OCI-LY1 (cell line): Measurements from ENCODE around the gene CD33.

Experiments
- H2AFZ ChIP-seq: fragments of 200-600 bp; sonication (generic), shearing (Covaris generic); 2 replicates; pipeline ENCODE4 v1.6.0; 2014; ENCODE audit warnings: antibody characterized with exemption, mild to moderate bottlenecking, low read length
- H3F3A ChIP-seq: fragments of 200-600 bp; sonication (generic), shearing (Covaris generic); 2 replicates; pipeline ENCODE4 v1.6.0; 2014; ENCODE audit warnings: mild to moderate bottlenecking, antibody characterized with exemption, low read length, moderate library complexity; ENCODE audit not compliant: insufficient read depth
- H3K27ac ChIP-seq: fragments of 200-600 bp; sonication (generic); 2 replicates; pipeline ENCODE4 v1.5.1; 2014; ENCODE audit warnings: low read length, mixed run types, mild to moderate bottlenecking, low read depth; ENCODE audit not compliant: poor library complexity, severe bottlenecking
- H3K27me3 ChIP-seq: fragments of 200-600 bp; sonication (generic); 2 replicates; pipeline ENCODE4 v1.6.0; 2014; ENCODE audit warnings: antibody characterized with exemption, mild to moderate bottlenecking, low read length, moderate library complexity; ENCODE audit not compliant: insufficient read depth
- H3K36me3 ChIP-seq: fragments of 200-600 bp; sonication (generic); 2 replicates; pipeline ENCODE4 v1.6.1; 2014; ENCODE audit warnings: mild to moderate bottlenecking, antibody characterized with exemption, low read length, moderate library complexity, mixed read lengths; ENCODE audit not compliant: insufficient read depth
- H3K4me1 ChIP-seq: fragments of 200-600 bp; sonication (generic); 2 replicates; pipeline ENCODE4 v1.5.1; 2014; ENCODE audit warnings: mild to moderate bottlenecking, low read length, moderate library complexity; ENCODE audit not compliant: insufficient read depth, severe bottlenecking
- H3K4me2 ChIP-seq: fragments of 200-600 bp; sonication (generic), shearing (Covaris generic); 2 replicates; pipeline ENCODE4 v1.6.1; 2014; ENCODE audit warnings: low read length
- H3K4me3 ChIP-seq: fragments of 200-600 bp; sonication (generic); 2 replicates; pipeline ENCODE4 v1.5.1; 2014; ENCODE audit warnings: low read length, low read depth, mild to moderate bottlenecking, mixed read lengths; ENCODE audit not compliant: poor library complexity, severe bottlenecking
- H3K79me2 ChIP-seq: fragments of 200-600 bp; shearing (Covaris generic); 2 replicates; pipeline ENCODE4 v1.6.1; 2016; ENCODE audit warnings: mixed run types, low read length, mixed read lengths; ENCODE audit not compliant: insufficient read depth
- H3K9ac ChIP-seq: fragments of 200-600 bp; sonication (generic), shearing (Covaris generic); 2 replicates; pipeline ENCODE4 v1.6.1; 2014; ENCODE audit warnings: mild to moderate bottlenecking, low read length, mixed read lengths
- H3K9me2 ChIP-seq: fragments of 200-600 bp; sonication (generic), shearing (Covaris generic); 2 replicates; pipeline ENCODE4 v1.6.1; 2014; ENCODE audit warnings: low read depth, mild to moderate bottlenecking, low read length, mixed read lengths
- H3K9me3 ChIP-seq: fragments of 200-600 bp; shearing (Covaris generic); 2 replicates; pipeline ENCODE4 v1.6.1; 2014; ENCODE audit warnings: low read length, mixed read lengths
- H4K20me1 ChIP-seq: fragments of 200-600 bp; sonication (generic), shearing (Covaris generic); 2 replicates; pipeline ENCODE4 v1.6.0; 2016; ENCODE audit warnings: mild to moderate bottlenecking, low read length; ENCODE audit not compliant: insufficient read depth
- CTCF ChIP-seq: fragments of 200-600 bp; sonication (generic), shearing (Covaris generic); IDR thresholded peaks from 2 replicates; pipeline ENCODE4 v1.5.1; 2017; ENCODE audit warnings: mild to moderate bottlenecking, antibody characterized with exemption, low read length, moderate library complexity, mixed read lengths
- EZH2 ChIP-seq: fragments of 200-600 bp; sonication (generic), shearing (Covaris generic); IDR thresholded peaks from 2 replicates; pipeline ENCODE4 v1.8.0; 2017; ENCODE audit warnings: borderline replicate concordance, mixed run types, mild to moderate bottlenecking, antibody characterized with exemption, low read length, moderate library complexity, mixed read lengths

The CD33 gene

GRCh38 chr19:51246164-51246552 lies 21.3 kb downstream of the CD33 start:
- no peaks in the 10 kb centered on the region for H4K20me1 ChIP-seq
- no peaks in the 10 kb centered on the region; the same call in 1 of the 2 replicates for H3K27me3 ChIP-seq
- H3F3A ChIP-seq = no peaks in the 10 kb centered on the region
- no peak for TF ChIP-seq EZH2
- TF ChIP-seq CTCF = no peak
- H2AFZ ChIP-seq = no peak overlapping the region
- H3K4me2 ChIP-seq = no peak overlapping the region
- H3K9ac ChIP-seq = no peak overlapping the region
- no peak overlapping the region for H3K4me3 ChIP-seq
- H3K79me2 ChIP-seq = no peaks in the 10 kb centered on the region
- H3K9me3 ChIP-seq = no peaks in the 10 kb centered on the region
- no peaks in the 10 kb centered on the region for H3K4me1 ChIP-seq
- H3K27ac ChIP-seq = no peak overlapping the region
- no peaks in the 10 kb centered on the region for H3K36me3 ChIP-seq
- no peaks in the 10 kb centered on the region for H3K9me2 ChIP-seq

DNA sequence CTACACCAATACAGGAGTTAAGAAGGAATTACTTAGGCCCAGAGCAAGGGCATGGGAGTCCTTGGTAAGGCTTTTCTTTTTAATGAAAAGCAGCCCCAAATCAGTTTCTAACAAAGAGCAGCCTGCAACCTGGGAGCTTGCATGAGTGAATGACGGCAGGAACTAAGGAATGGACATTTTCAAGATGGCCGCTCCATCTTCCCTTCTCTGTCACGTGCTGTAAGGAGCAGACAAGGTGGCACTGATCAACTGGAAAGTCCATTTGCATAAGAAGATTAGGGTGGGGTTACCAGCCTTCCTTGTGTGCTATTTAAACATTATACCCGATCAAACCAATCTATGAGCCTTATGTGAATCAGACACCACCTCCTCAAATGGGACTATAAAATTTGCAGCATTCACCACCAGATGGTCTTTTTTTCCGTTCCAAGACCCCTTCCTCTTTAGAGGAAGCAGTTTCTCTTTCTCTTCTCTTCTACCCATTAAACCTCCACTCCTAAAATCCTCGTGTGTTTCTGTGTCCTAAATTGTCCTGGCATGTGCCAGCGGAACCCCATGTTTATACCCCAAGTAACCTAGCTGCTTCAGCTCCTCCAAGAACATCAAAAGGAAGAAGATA lies 23.2 kb downstream of the CD33 start:
- Histone ChIP-seq H3K4me1 (no peaks in the 10 kb centered on the region), H3K79me2 (no peaks in the 10 kb centered on the region), H3K27ac (no peak overlapping the region), H3K4me2 (no peak overlapping the region), H3K27me3 (no peaks in the 10 kb centered on the region; the same call in 1 of the 2 replicates), H3K9ac (no peak overlapping the region), H3K4me3 (no peak overlapping the region), H3K9me2 (no peaks in the 10 kb centered on the region), H3F3A (no peaks in the 10 kb centered on the region), H3K36me3 (no peaks in the 10 kb centered on the region), H3K9me3 (no peaks in the 10 kb centered on the region), H4K20me1 (no peaks in the 10 kb centered on the region), H2AFZ (no peak overlapping the region)
- TF ChIP-seq EZH2 = no peak
- TF ChIP-seq CTCF = no peak

DNA sequence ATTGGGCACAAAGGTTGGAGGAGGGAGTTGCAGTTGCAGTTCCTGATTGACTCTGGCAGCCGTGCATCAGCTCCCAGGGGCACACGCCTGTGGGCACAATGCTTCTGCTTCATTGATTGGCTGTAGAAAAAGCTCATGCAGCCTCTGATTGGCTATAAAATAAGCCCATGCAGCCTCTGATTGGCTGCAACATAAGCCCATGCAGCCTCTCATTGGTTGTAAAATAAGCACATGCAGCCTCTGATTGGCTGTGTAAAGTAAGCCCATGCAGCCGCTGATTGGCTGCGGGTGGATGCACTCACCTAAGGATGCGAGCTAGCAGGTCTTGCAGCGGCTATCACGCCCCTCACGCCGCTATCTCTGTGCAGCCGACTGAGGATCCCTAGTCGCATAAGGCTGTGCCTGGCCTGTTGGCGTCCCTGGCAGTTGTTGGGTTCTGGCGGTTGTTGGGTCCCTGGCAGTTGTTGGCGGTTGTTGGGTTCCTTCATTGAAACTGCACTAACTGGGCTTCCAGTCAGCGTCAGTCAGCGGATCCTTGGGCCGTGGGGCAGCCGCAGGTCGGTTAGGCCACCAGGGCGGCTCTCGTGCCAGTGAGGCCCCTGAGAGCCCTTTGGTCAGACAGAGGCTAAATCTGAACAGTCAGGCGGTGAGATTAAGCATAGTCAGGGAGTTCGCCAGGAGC lies 26.0 kb downstream of the CD33 start, which contains the start of gene SIGLECL1:
Gene SIGLECL1, plus strand, starts transcription at position 295 of the 682 bp plus-strand sequence. CDS start 12,993 bp downstream, outside the sequence.
- Histone ChIP-seq H3K27ac (no peak within 1 kb of the TSS), H3K9ac (no peak within 1 kb of the TSS), H3K4me1 (no peaks in the 10 kb centered on the region), H3K27me3 (no peaks in the 10 kb centered on the region; the same call in 1 of the 2 replicates), H3K9me3 (no peaks in the 10 kb centered on the region), H3F3A (no peaks in the 10 kb centered on the region), H3K4me3 (no peak within 1 kb of the TSS), H3K36me3 (no peaks in the 10 kb centered on the region), H2AFZ (no peak within 1 kb of the TSS), H3K4me2 (no peak within 1 kb of the TSS), H3K9me2 (no peaks in the 10 kb centered on the region), H4K20me1 (no peaks in the 10 kb centered on the region), H3K79me2 (no peaks in the 10 kb centered on the region)
- TF ChIP-seq EZH2 (no peak), CTCF (no peak)
